WTC11 (cell line): Measurements from ENCODE around the gene BRD4. TPM values are rescaled to one million over a fixed set of nuclear protein-coding genes. Genes with fewer than 3 reads are reported as not detected.

Source experiments
- ATAC-seq: fragments of 200-7000 bp; cut with Tn5 transposase; 2 replicates; pipeline ENCODE4 v1.10.0; 2021; ENCODE audit warnings: mild to moderate bottlenecking, moderate library complexity
- CTCF ChIA-PET: fragments of 300-600 bp; sonication (Branson Sonifier 250); formaldehyde crosslinking; loops from one replicate; lab custom pipeline; 2021; ENCODE audit warnings: antibody characterized with exemption; lab: Charles Lee
- POLR2A ChIA-PET: fragments of 350-600 bp; sonication (Branson Sonifier 250); formaldehyde crosslinking; loops from one replicate; lab custom pipeline; 2021; ENCODE audit warnings: antibody characterized with exemption; lab: Charles Lee
- DNase-seq: peaks from one replicate; pipeline ENCODE4 v3.0.0; 2021; ENCODE audit warnings: low spot score
- H3K27ac Mint-ChIP-seq: 2 replicates; pipeline ENCODE4 v1.8.0; 2021; ENCODE audit warnings: mixed read lengths
- H3K27me3 Mint-ChIP-seq: 2 replicates; pipeline ENCODE4 v1.8.0; 2021; ENCODE audit warnings: low read depth, mild to moderate bottlenecking, moderate library complexity, mixed read lengths
- H3K36me3 Mint-ChIP-seq: 2 replicates; pipeline ENCODE4 v1.8.0; 2021; ENCODE audit warnings: mixed read lengths
- H3K4me1 Mint-ChIP-seq: 2 replicates; pipeline ENCODE4 v1.8.0; 2022; ENCODE audit warnings: mixed read lengths
- H3K4me3 Mint-ChIP-seq: 2 replicates; pipeline ENCODE4 v1.8.0; 2021; ENCODE audit warnings: mild to moderate bottlenecking, moderate library complexity, mixed read lengths
- H3K9me3 Mint-ChIP-seq: 2 replicates; pipeline ENCODE4 v1.8.0; 2021; ENCODE audit warnings: mixed read lengths
- ATF1 ChIP-seq: sonication (generic); formaldehyde crosslinking; IDR thresholded peaks from 2 replicates; pipeline ENCODE4 v1.8.1; 2023; ENCODE audit warnings: mild to moderate bottlenecking, moderate library complexity, missing genetic modification reagents
- CBFB ChIP-seq: sonication (generic); formaldehyde crosslinking; IDR thresholded peaks from 2 replicates; pipeline ENCODE4 v1.8.1; 2022; ENCODE audit warnings: mild to moderate bottlenecking, low read depth, missing genetic modification reagents
- CREB1 ChIP-seq: sonication (generic); formaldehyde crosslinking; IDR thresholded peaks from 2 replicates; pipeline ENCODE4 v1.8.0; 2023; ENCODE audit warnings: mild to moderate bottlenecking, missing genetic modification reagents
- EMX1 ChIP-seq: fragments of 250-450 bp; sonication (Bioruptor Pico); IDR thresholded peaks from 2 replicates; pipeline ENCODE4 v1.8.0; 2021; ENCODE audit warnings: mild to moderate bottlenecking
- ERG ChIP-seq: fragments of 250-450 bp; sonication (Bioruptor Pico); IDR thresholded peaks from 2 replicates; pipeline ENCODE4 v1.8.0; 2021; ENCODE audit warnings: mild to moderate bottlenecking
- FOXK1 ChIP-seq: sonication (generic); formaldehyde crosslinking; IDR thresholded peaks from 2 replicates; pipeline ENCODE4 v1.8.0; 2022; ENCODE audit warnings: mild to moderate bottlenecking, moderate library complexity, missing genetic modification reagents
- GABPB1 ChIP-seq: sonication (generic); formaldehyde crosslinking; IDR thresholded peaks from 2 replicates; pipeline ENCODE4 v1.8.1; 2023; ENCODE audit warnings: mild to moderate bottlenecking, missing genetic modification reagents
- GRHL2 ChIP-seq: fragments of 250-450 bp; sonication (Bioruptor Pico); IDR thresholded peaks from 2 replicates; pipeline ENCODE4 v1.8.0; 2022; ENCODE audit warnings: mild to moderate bottlenecking, moderate library complexity; ENCODE audit not compliant: insufficient replicate concordance, severe bottlenecking
- JAZF1 ChIP-seq: fragments of 250-450 bp; sonication (Bioruptor Pico); IDR thresholded peaks from 2 replicates; pipeline ENCODE4 v1.9.0; 2021; ENCODE audit warnings: moderate library complexity, mild to moderate bottlenecking, inconsistent platforms
- JUN ChIP-seq: sonication (generic); formaldehyde crosslinking; IDR thresholded peaks from 2 replicates; pipeline ENCODE4 v1.8.0; 2023; ENCODE audit warnings: mild to moderate bottlenecking, missing genetic modification reagents
- MLX ChIP-seq: sonication (generic); formaldehyde crosslinking; IDR thresholded peaks from 2 replicates; pipeline ENCODE4 v1.8.1; 2023; ENCODE audit warnings: mild to moderate bottlenecking, missing genetic modification reagents, moderate library complexity
- MXD4 ChIP-seq: fragments of 250-450 bp; sonication (Bioruptor Pico); IDR thresholded peaks from 2 replicates; pipeline ENCODE4 v1.8.0; 2021; ENCODE audit warnings: mild to moderate bottlenecking, moderate library complexity, borderline replicate concordance
- MYBL2 ChIP-seq: sonication (generic); formaldehyde crosslinking; IDR thresholded peaks from 2 replicates; pipeline ENCODE4 v1.8.1; 2023; ENCODE audit warnings: mild to moderate bottlenecking, moderate library complexity, missing genetic modification reagents
- NFATC4 ChIP-seq: fragments of 250-450 bp; sonication (Bioruptor Pico); IDR thresholded peaks from 2 replicates; pipeline ENCODE4 v1.9.0; 2021; ENCODE audit warnings: mild to moderate bottlenecking
- NR1H2 ChIP-seq: sonication (generic); formaldehyde crosslinking; IDR thresholded peaks from 2 replicates; pipeline ENCODE4 v1.9.0; 2021; ENCODE audit warnings: mild to moderate bottlenecking, moderate library complexity, missing genetic modification reagents
- OVOL2 ChIP-seq: fragments of 250-450 bp; sonication (Bioruptor Pico); IDR thresholded peaks from 2 replicates; pipeline ENCODE4 v1.9.0; 2021; ENCODE audit warnings: mild to moderate bottlenecking, borderline replicate concordance
- PRRX2 ChIP-seq: fragments of 250-450 bp; sonication (Bioruptor Pico); IDR thresholded peaks from 2 replicates; pipeline ENCODE4 v1.8.0; 2021; ENCODE audit warnings: mild to moderate bottlenecking
- RELA ChIP-seq: sonication (generic); formaldehyde crosslinking; IDR thresholded peaks from 2 replicates; pipeline ENCODE4 v1.8.1; 2022; ENCODE audit warnings: missing genetic modification reagents, mild to moderate bottlenecking, borderline replicate concordance
- RORB ChIP-seq: fragments of 250-450 bp; sonication (Bioruptor Pico); IDR thresholded peaks from 2 replicates; pipeline ENCODE4 v1.9.0; 2021; ENCODE audit warnings: mild to moderate bottlenecking
- SMAD3 ChIP-seq: sonication (generic); formaldehyde crosslinking; IDR thresholded peaks from 2 replicates; pipeline ENCODE4 v1.8.0; 2022; ENCODE audit warnings: missing genetic modification reagents, mild to moderate bottlenecking, borderline replicate concordance
- SP1 ChIP-seq: sonication (generic); formaldehyde crosslinking; conservative IDR thresholded peaks from 2 replicates; pipeline ENCODE4 v1.8.1; 2022; ENCODE audit warnings: missing genetic modification reagents
- TP53 ChIP-seq: sonication (generic); formaldehyde crosslinking; IDR thresholded peaks from 2 replicates; pipeline ENCODE4 v1.8.1; 2023; ENCODE audit warnings: mild to moderate bottlenecking, missing genetic modification reagents
- ZMAT4 ChIP-seq: fragments of 250-450 bp; sonication (Bioruptor Pico); IDR thresholded peaks from 2 replicates; pipeline ENCODE4 v1.9.0; 2021; ENCODE audit warnings: mild to moderate bottlenecking
- ZNF121 ChIP-seq: sonication (generic); formaldehyde crosslinking; IDR thresholded peaks from 2 replicates; pipeline ENCODE4 v1.8.0; 2023; ENCODE audit warnings: missing genetic modification reagents
- ZNF232 ChIP-seq: sonication (generic); formaldehyde crosslinking; IDR thresholded peaks from 2 replicates; pipeline ENCODE4 v1.8.0; 2022; ENCODE audit warnings: mild to moderate bottlenecking, missing genetic modification reagents
- ZNF263 ChIP-seq: sonication (generic); formaldehyde crosslinking; IDR thresholded peaks from 2 replicates; pipeline ENCODE4 v1.8.1; 2022; ENCODE audit warnings: low read depth, mild to moderate bottlenecking, moderate library complexity, missing genetic modification reagents
- ZNF396 ChIP-seq: fragments of 250-450 bp; sonication (Bioruptor Pico); IDR thresholded peaks from 2 replicates; pipeline ENCODE4 v1.8.0; 2021; ENCODE audit warnings: mild to moderate bottlenecking, moderate library complexity, borderline replicate concordance
- ZNF423 ChIP-seq: fragments of 250-450 bp; sonication (Bioruptor Pico); IDR thresholded peaks from 2 replicates; pipeline ENCODE4 v2.1.2; 2022; ENCODE audit warnings: mild to moderate bottlenecking, moderate library complexity
- ZNF671 ChIP-seq: fragments of 250-450 bp; sonication (Bioruptor Pico); IDR thresholded peaks from 2 replicates; pipeline ENCODE4 v1.8.0; 2021; ENCODE audit warnings: mild to moderate bottlenecking
- total RNA-seq: library from RNA; stranded (reverse); gene quantifications from 3 replicates; pipeline ENCODE4 v1.2.3, GENCODE V29; 2021
- TF ChIP-seq, protein P1 (sequence below): sonication (generic); formaldehyde crosslinking; IDR thresholded peaks from 2 replicates; pipeline ENCODE4 v1.8.0; 2022; ENCODE audit warnings: missing genetic modification reagents

BRD4 gene
- total RNA-seq, 1 experiment from 2014 or later: 128 TPM

DNA sequence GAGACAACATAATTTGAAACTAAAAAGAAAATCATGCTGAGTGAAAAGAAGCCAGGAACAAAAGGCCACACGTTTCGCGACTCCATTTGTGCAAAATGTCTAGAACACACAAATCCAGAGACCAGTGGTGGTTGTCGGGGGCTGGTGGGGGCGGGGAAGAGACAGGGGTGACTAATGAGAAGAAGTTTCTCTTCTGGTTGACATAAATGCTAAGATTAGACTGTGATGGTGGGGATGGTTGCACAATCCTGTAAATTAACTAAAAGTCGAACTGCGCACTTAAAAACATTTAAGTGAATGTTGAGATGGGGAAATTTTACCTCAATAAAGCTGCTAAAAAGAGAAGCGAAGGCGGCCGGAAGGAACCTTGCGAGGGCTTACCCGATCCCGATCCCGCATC is 40.1 kb upstream of the BRD4 start:
- no peak for ATAC-seq
- POLR2A ChIA-PET: no interaction called here
- DNase-seq: no peak
- no peaks in the 10 kb centered on the region for H3K27me3 Mint-ChIP-seq
- CTCF ChIA-PET: no interaction called here
- TF ChIP-seq GRHL2 (CRISPR knock-in tag): no peak
- no peak for TF ChIP-seq ERG (CRISPR knock-in tag)
- no peak for TF ChIP-seq TP53 (CRISPR knock-in tag)
- no peak for TF ChIP-seq SP1
- TF ChIP-seq ZNF232 (CRISPR knock-in tag): no peak
- no peak for TF ChIP-seq MLX (CRISPR knock-in tag)
- H3K27ac Mint-ChIP-seq: no peak overlapping the region
- peaks cover 50% of the 10 kb centered on the region for H3K36me3 Mint-ChIP-seq
- H3K4me3 Mint-ChIP-seq: no peak overlapping the region
- no peaks in the 10 kb centered on the region for H3K9me3 Mint-ChIP-seq
- H3K4me1 Mint-ChIP-seq: peaks cover 6% of the 10 kb centered on the region

DNA sequence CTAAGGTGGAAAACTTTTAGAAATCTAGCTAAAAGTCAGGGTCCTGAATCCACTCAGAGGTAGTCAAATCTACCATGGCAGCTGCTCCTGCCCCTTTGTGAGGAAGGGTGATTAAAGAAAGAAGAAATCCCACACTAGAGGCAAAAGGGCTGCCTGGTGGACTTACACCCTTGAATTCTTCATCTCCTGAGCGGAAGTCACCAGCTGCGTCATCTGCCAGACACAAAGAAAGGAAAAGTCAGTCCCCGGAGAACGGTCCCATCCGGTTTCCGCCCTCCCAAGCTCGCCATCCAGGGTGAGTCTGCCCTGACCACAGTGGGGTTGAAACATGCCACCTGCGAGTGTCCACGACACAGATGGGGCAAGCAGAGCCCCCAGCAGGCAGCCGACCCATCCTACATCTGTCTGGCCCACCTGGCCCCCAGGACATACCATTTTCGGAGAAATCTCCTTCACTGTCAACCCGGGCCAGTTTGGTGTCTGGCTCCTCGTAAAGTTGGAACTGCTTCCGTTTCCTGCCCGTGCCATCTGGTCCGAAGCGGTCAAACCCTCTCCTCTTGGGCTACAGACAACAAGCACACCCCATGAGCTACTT is 39.5 kb upstream of the BRD4 start:
- no peak overlapping the region for H3K27ac Mint-ChIP-seq
- ChIA-PET POLR2A (no interaction called here), CTCF (no interaction called here)
- H3K4me3 Mint-ChIP-seq: no peak overlapping the region
- DNase-seq: no peak
- H3K9me3 Mint-ChIP-seq: no peaks in the 10 kb centered on the region
- H3K27me3 Mint-ChIP-seq: no peaks in the 10 kb centered on the region
- peaks cover 3% of the 10 kb centered on the region for H3K4me1 Mint-ChIP-seq
- no peak for ATAC-seq
- no peak for TF ChIP-seq RORB
- no peak for TF ChIP-seq ZNF671
- no peak for TF ChIP-seq RELA (CRISPR knock-in tag)
- no peak for TF ChIP-seq MXD4
- TF ChIP-seq FOXK1 (CRISPR knock-in tag): no peak
- no peak for TF ChIP-seq NFATC4
- TF ChIP-seq, protein P1, sequence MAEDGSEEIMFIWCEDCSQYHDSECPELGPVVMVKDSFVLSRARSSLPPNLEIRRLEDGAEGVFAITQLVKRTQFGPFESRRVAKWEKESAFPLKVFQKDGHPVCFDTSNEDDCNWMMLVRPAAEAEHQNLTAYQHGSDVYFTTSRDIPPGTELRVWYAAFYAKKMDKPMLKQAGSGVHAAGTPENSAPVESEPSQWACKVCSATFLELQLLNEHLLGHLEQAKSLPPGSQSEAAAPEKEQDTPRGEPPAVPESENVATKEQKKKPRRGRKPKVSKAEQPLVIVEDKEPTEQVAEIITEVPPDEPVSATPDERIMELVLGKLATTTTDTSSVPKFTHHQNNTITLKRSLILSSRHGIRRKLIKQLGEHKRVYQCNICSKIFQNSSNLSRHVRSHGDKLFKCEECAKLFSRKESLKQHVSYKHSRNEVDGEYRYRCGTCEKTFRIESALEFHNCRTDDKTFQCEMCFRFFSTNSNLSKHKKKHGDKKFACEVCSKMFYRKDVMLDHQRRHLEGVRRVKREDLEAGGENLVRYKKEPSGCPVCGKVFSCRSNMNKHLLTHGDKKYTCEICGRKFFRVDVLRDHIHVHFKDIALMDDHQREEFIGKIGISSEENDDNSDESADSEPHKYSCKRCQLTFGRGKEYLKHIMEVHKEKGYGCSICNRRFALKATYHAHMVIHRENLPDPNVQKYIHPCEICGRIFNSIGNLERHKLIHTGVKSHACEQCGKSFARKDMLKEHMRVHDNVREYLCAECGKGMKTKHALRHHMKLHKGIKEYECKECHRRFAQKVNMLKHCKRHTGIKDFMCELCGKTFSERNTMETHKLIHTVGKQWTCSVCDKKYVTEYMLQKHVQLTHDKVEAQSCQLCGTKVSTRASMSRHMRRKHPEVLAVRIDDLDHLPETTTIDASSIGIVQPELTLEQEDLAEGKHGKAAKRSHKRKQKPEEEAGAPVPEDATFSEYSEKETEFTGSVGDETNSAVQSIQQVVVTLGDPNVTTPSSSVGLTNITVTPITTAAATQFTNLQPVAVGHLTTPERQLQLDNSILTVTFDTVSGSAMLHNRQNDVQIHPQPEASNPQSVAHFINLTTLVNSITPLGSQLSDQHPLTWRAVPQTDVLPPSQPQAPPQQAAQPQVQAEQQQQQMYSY: no peak
- no peak for TF ChIP-seq CBFB
- no peak for TF ChIP-seq TP53 (CRISPR knock-in tag)
- TF ChIP-seq ZNF396: no peak
- no peak for TF ChIP-seq ZNF121
- H3K36me3 Mint-ChIP-seq: peaks cover 56% of the 10 kb centered on the region

DNA sequence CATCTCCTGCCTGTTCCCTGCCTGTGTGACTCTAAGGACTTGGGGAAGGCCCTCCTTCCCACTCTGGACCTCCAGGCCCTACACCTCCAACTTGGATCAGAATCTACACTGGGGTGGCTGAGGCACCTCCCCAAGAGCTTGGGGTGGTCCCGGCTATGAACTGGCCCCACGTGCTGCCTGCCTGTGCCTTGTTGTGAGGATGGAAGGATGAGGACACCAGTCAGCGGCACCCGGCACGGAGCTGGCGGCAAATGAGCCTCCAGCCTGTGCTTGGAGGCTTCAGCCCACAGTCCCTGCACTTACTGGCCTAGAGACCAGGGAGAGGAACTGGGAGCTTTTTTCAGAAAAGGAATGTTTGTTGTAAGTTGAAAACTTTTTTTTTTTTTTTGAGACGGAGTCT is 38.8 kb upstream of the BRD4 start:
- ChIA-PET CTCF (no interaction called here), POLR2A (interaction anchor here (1.2 kb wide), 1 partner anchor 48 kb away, joined by 3 read pairs; no protein-coding TSS in a partner anchor)
- Mint-ChIP-seq H3K4me3 (no peak overlapping the region), H3K36me3 (peaks cover 61% of the 10 kb centered on the region), H3K27ac (no peak overlapping the region), H3K4me1 (no peaks in the 10 kb centered on the region), H3K9me3 (no peaks in the 10 kb centered on the region), H3K27me3 (no peaks in the 10 kb centered on the region)
- DNase-seq (no peak), ATAC-seq (no peak)
- TF ChIP-seq PRRX2 (CRISPR knock-in tag) (no peak), CBFB (no peak), CREB1 (CRISPR knock-in tag) (no peak), SMAD3 (CRISPR knock-in tag) (no peak), JAZF1 (CRISPR knock-in tag) (no peak), OVOL2 (CRISPR knock-in tag) (no peak), JUN (CRISPR knock-in tag) (no peak), ZNF263 (CRISPR knock-in tag) (no peak), ZNF423 (CRISPR knock-in tag) (no peak), RORB (no peak), EMX1 (CRISPR knock-in tag) (no peak), GABPB1 (CRISPR knock-in tag) (no peak), MYBL2 (CRISPR knock-in tag) (no peak), NR1H2 (CRISPR knock-in tag) (no peak), ATF1 (CRISPR knock-in tag) (no peak), ZMAT4 (CRISPR knock-in tag) (no peak)
